ENCODE measurements around the gene PATE3. TPM values are rescaled to one million over a fixed set of nuclear protein-coding genes. Genes with fewer than 3 reads are reported as not detected.

PATE3 gene
- total and polyA plus RNA-seq, 2 of the 4 experiments (the other 2 are of a cell fraction), result not detected

DNA sequence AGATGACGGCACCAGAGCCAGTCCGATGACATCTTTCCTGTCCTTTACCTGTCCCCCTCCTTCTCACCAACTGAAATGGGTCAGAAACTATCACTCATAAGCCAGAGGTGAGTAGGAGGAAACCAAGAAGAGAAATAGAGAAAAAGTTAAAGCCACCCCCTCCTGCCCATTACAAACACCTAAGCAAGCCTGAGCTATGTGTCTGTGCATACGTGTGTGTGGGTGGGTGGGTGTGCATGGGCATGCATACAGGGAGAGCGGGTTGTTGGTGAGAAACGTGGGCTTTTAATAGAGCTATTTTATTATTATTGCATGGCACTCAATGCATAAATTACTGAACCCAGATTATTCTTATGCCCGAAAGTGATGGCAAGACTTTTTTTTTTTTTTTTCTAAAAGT is 47.8 kb downstream of the PATE3 start:
- H3K14ac ChIP-seq (replicated peaks; ENCODE audit: low read depth, low read length), result no peak overlapping the region
- no peak overlapping the region for H2BK5ac ChIP-seq (ENCODE audit: low read depth, low read length, poor library complexity, severe bottlenecking)
- no peak overlapping the region for H2BK15ac ChIP-seq (ENCODE audit: low read depth, low read length)
- no peaks in the 10 kb centered on the region for H3K9me1 ChIP-seq (ENCODE audit: insufficient read depth, low read length)
- H2BK120ac ChIP-seq (ENCODE audit: low read depth, low read length), result no peak overlapping the region
- H4K8ac ChIP-seq (ENCODE audit: low read depth in 2 of 2, low read length in 2 of 2), result no peak overlapping the region
- no peak overlapping the region for H4K91ac ChIP-seq (ENCODE audit: insufficient read depth, low read depth, low read length)
- no CpG with 5 or more reads among the region's 6 CpGs for WGBS, 2 experiments (ENCODE audit: extremely low coverage in 2 of 2, insufficient read length in 1 of 2)
- intact Hi-C loops (cut with micrococcal nuclease), result no loop called here
- H3K4ac ChIP-seq (ENCODE audit: low read depth, low read length), result no peak overlapping the region
- H2BK20ac ChIP-seq (ENCODE audit: low read depth, low read length), result no peak overlapping the region
- H3K23ac ChIP-seq (ENCODE audit: low read depth, low read length), result no peak overlapping the region
- H2AFZ ChIP-seq (replicated peaks; ENCODE audit: low read length, poor library complexity), result no peak overlapping the region
- no peaks in the 10 kb centered on the region for H3K9me3 ChIP-seq (ENCODE audit: control insufficient read depth, insufficient read depth, low read length)
- H4K20me1 ChIP-seq (ENCODE audit: insufficient read depth, low read length), result no peaks in the 10 kb centered on the region
- H4K5ac ChIP-seq (ENCODE audit: low read depth, low read length), result no peak overlapping the region
- no peak for TF ChIP-seq BHLHE40 (IDR thresholded peaks at IDR 0.05; ENCODE audit: low read depth, low read length)
- TF ChIP-seq POLR2A (IDR thresholded peaks at IDR 0.05; ENCODE audit: low read depth, low read length), result no peak
- TF ChIP-seq, protein P1, sequence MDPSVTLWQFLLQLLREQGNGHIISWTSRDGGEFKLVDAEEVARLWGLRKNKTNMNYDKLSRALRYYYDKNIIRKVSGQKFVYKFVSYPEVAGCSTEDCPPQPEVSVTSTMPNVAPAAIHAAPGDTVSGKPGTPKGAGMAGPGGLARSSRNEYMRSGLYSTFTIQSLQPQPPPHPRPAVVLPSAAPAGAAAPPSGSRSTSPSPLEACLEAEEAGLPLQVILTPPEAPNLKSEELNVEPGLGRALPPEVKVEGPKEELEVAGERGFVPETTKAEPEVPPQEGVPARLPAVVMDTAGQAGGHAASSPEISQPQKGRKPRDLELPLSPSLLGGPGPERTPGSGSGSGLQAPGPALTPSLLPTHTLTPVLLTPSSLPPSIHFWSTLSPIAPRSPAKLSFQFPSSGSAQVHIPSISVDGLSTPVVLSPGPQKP (IDR thresholded peaks at IDR 0.05; ENCODE audit: borderline replicate concordance, low read depth, low read length), result no peak
- TF ChIP-seq RCOR1 (IDR thresholded peaks at IDR 0.05; ENCODE audit: insufficient replicate concordance, low read length), result no peak
- no peak for TF ChIP-seq RFX5 (IDR thresholded peaks at IDR 0.05; ENCODE audit: low read depth, low read length)
- no peak for TF ChIP-seq MAZ (IDR thresholded peaks at IDR 0.05; ENCODE audit: borderline replicate concordance, low read depth, low read length)
- TF ChIP-seq SMC3 (IDR thresholded peaks at IDR 0.05; ENCODE audit: low read depth, low read length), result no peak
- no peak for TF ChIP-seq CEBPB (IDR thresholded peaks at IDR 0.05; ENCODE audit: low read depth, low read length)
- H2AK5ac ChIP-seq (ENCODE audit: low read depth, low read length), result no peak overlapping the region
- no peak overlapping the region for H3K56ac ChIP-seq (ENCODE audit: extremely low read depth, insufficient read depth, low read length)
- H3K4me3 ChIP-seq (ENCODE audit: insufficient read depth, low read depth, low read length), result no peak overlapping the region
- POLR2A ChIA-PET (ENCODE audit: unreplicated experiment), result no interaction called here
- dilution Hi-C loops (cut with HindIII; ENCODE audit: low sequenced_read_pairs, unreplicated experiment), result no loop called here
- H3K4me2 ChIP-seq (ENCODE audit: low read depth, low read length), result no peak overlapping the region
- no TSS peak for BruUV-seq (replicated peaks)
- in situ Hi-C loops (cut with MboI; ENCODE audit: low sequenced_read_pairs), result no loop called here
- H3K4me1 ChIP-seq (ENCODE audit: control insufficient read depth, insufficient read depth, low read length), result no peaks in the 10 kb centered on the region
- H3K18ac ChIP-seq (ENCODE audit: low read depth, low read length), result no peak overlapping the region
- CTCF ChIA-PET, result interaction anchor here (0.7 kb wide), 1 partner anchor 313 kb away, joined by 3 read pairs; no protein-coding TSS in a partner anchor
- H2AK9ac ChIP-seq (replicated peaks; ENCODE audit: low read depth, low read length, poor library complexity), result no peak overlapping the region
- no peak for DNase-seq
- H3K27me3 ChIP-seq (ENCODE audit: control insufficient read depth, insufficient read depth, low read length), result 0 out of 2 replicates have a peak, but pooled peaks cover 2% of the 10 kb centered on the region
- H3K36me3 ChIP-seq (ENCODE audit: control insufficient read depth, insufficient read depth, low read length), result no peaks in the 10 kb centered on the region
- H3K79me1 ChIP-seq (ENCODE audit: low read depth in 1 of 2, low read length in 2 of 2), result no peaks in the 10 kb centered on the region
- ATAC-seq (ENCODE audit: low read depth), result no peak
- H3K27ac ChIP-seq (ENCODE audit: insufficient read depth, low read length), result no peak overlapping the region
- no peak overlapping the region for H3K9ac ChIP-seq (ENCODE audit: low read depth, low read length)

Other genes starting within 250 kb of the PATE3 start
- gene EI24, start 218.7 kb upstream of the PATE3 start, total RNA-seq (2012; rRNA removed), result 95.9 and 122 TPM in 2 replicates
- gene EI24, start 218.7 kb upstream of the PATE3 start, polyA plus RNA-seq (2012; rRNA removed), result 82.6 and 89.7 TPM in 2 replicates
- 346 and 387 TPM in 2 replicates for gene STT3A, start 195.3 kb upstream of the PATE3 start, total RNA-seq (2012; rRNA removed)
- gene STT3A, start 195.3 kb upstream of the PATE3 start, polyA plus RNA-seq (2012; rRNA removed), result 180 and 184 TPM in 2 replicates
- gene CHEK1, start 163.0 kb upstream of the PATE3 start, total RNA-seq (2012; rRNA removed), result 22.6 and 30.3 TPM in 2 replicates
- gene CHEK1, start 163.0 kb upstream of the PATE3 start, polyA plus RNA-seq (2012; rRNA removed), result 15.9 and 16.0 TPM in 2 replicates
- gene ACRV1, start 107.3 kb upstream of the PATE3 start, total RNA-seq (2012; rRNA removed), result not detected in 2 replicates
- gene ACRV1, start 107.3 kb upstream of the PATE3 start, polyA plus RNA-seq (2012; rRNA removed), result not detected in 2 replicates
- gene PATE1, start 41.8 kb upstream of the PATE3 start, total RNA-seq (2012; rRNA removed), result not detected in 2 replicates
- not detected in 2 replicates for gene PATE1, start 41.8 kb upstream of the PATE3 start, polyA plus RNA-seq (2012; rRNA removed)
- under 0.01 TPM in 1 of 2 replicates, not detected in the other for gene PATE2, start 9.3 kb upstream of the PATE3 start, total RNA-seq (2012; rRNA removed)
- not detected in 2 replicates for gene PATE2, start 9.3 kb upstream of the PATE3 start, polyA plus RNA-seq (2012; rRNA removed)
- not detected in 2 replicates for gene PATE4, start 45.2 kb downstream of the PATE3 start, total RNA-seq (2012; rRNA removed)
- not detected in 2 replicates for gene PATE4, start 45.2 kb downstream of the PATE3 start, polyA plus RNA-seq (2012; rRNA removed)
- 8.1 and 11.7 TPM in 2 replicates for gene HYLS1, start 99.5 kb downstream of the PATE3 start, total RNA-seq (2012; rRNA removed)
- gene HYLS1, start 99.5 kb downstream of the PATE3 start, polyA plus RNA-seq (2012; rRNA removed), result 4.8 and 5.1 TPM in 2 replicates
- 11.7 and 16.4 TPM in 2 replicates for gene PUS3, start 115.1 kb downstream of the PATE3 start, total RNA-seq (2012; rRNA removed)
- gene PUS3, start 115.1 kb downstream of the PATE3 start, polyA plus RNA-seq (2012; rRNA removed), result 5.6 and 6.1 TPM in 2 replicates
- gene DDX25, start 116.4 kb downstream of the PATE3 start, total RNA-seq (2012; rRNA removed), result under 0.01 TPM in 1 of 2 replicates, not detected in the other
- gene DDX25, start 116.4 kb downstream of the PATE3 start, polyA plus RNA-seq (2012; rRNA removed), result not detected in 2 replicates
- under 0.01 TPM in 1 of 2 replicates, not detected in the other for gene VSIG10L2, start 157.9 kb downstream of the PATE3 start, total RNA-seq (2012; rRNA removed)
- not detected in 2 replicates for gene VSIG10L2, start 157.9 kb downstream of the PATE3 start, polyA plus RNA-seq (2012; rRNA removed)